Embryonic facial prominence (tissue), 1 donor: ENCODE results near the gene SLC9A3.

Experiments
- DNase-seq: peaks from one replicate; pipeline ENCODE4 v3.0.0-alpha.2; 2016; ENCODE audit errors: extremely low spot score

SLC9A3 gene

DNA sequence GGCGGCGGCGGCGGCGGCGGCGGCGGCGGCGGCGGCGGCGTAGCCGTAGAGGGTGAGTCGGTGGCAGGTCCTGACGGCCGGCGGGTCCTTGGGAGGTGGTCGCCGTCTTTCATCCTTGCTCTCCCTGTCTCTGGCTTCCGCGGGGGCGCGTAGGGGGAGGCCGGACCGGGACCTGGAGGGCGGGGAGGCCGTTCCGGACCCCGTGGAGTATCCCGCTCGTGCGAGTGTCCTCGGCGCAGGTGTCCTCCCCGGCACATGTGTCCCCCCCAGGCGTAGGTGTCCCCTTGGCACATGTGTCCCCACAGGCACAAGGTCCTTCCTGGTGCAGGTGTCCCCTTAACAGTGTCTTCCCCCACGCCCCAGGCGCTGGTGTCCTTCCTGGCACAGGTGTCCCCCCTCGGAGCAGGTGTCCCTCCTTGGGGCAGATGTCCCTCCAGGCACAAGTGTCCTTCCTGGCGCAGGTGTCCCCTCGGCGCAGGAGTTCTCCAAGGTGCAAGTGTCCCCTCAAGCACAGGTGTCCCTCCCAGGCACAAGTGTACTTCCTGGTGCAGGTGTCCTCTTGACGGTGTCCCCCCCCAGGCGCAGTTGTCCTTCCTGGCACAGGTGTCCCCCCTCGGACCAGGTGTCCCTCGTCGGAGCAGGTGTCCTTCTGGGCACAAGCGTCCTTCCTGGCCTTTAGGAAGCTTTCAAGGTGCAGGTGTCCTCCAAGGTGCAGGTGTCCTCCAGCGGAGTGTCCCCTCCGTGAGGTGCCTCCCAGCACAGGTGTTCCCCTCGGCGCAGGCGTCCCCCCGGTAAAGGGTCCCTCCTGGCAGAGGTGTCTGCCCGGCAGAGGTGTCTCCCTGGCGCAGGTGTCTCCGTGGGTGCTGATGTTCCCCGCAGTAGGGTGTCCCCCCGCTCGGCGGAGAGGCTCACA is 80.8 kb downstream of the SLC9A3 start:
- DNase-seq: no peak

- DNase-seq: no peak
These were observed 81.7 kb downstream of the SLC9A3 start, which contains the start of gene EXOC3 for GRCh38 chr5:442335-443238. Gene EXOC3, plus strand, starts transcription at chr5:443176. Its CDS starts 3,030 bp downstream, at chr5:446206.

DNA sequence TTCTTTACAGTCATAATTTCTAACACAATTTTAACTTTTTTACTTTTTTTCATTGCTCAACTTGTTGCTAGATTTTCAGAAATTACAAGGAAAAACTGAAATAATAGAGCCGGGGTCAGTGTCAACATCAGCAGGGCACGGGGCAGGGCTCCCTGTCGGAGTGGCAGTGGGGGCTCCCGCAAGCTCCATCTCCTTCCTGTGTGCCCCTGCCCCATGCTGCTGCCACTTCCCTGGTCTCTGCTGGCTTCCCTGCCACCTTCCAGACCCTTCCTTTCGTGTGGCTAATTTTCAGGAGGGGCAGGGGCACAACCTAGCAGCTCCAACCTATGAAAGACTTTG is 82.3 kb downstream of the SLC9A3 start:
- no peak for DNase-seq

DNA sequence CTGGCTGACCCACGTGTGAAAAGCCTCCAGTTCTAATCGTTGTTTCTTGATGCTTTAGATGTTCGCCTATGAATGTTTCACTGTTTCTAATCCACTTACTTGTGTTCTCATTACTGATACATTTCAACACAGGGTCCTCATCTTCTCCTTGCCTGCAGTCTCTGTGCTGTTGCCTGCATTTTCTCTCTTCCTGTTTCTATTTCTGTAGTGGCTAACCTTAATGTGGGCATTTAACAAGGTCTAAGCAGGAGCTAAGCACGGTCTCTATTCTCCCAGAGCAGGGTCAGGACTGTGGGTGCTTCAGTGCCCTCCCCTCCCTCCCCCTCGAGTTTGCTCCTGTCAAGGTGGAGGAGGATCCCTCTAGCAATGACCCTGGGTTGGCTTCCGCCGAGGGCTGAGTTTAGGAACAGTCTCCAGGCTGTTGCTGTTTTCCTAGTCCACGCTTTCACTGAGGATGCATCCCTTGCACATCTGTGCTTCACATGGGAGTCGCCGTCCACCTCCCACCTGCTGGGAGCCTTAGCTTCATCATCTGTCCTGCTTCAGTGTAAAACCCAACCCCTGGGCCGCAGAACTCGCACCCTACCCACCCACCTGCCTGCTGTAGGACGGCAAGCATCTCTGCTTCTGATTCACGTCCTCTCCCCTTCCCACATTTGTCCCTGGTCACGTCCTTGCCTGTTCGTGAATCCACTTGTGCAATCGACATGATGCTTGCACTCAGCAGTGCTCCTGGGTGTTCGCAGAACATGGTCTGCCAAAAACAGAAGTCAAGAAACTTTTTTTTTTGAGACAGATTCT is 83.6 kb downstream of the SLC9A3 start:
- no peak for DNase-seq

DNA sequence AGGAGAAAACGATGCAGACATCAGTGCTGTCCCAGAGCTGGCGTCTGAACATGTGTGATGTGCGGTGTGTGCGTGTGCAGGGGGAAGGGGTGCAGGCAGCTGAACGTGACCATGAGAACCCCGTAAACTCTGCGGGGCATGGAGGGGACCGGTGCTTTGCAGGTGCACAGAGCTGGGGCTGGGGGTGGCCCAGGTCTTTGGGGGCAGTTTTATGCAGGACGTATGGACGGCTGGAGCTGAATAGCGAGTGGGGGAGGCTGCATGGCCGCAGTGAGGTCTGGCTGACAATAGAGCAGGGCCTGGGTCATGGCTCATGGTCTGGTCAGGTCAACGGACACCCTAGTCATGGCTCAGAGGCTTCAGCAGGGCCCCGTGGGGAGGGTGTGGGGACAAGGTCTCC is 84.6 kb downstream of the SLC9A3 start:
- no peak for DNase-seq

GRCh38 chr5:439181-439580 is 85.1 kb downstream of the SLC9A3 start:
- DNase-seq: no peak

- DNase-seq: no peak
These were observed 85.7 kb downstream of the SLC9A3 start for GRCh38 chr5:438481-438981.

- DNase-seq: no peak
These were observed 86.9 kb downstream of the SLC9A3 start for GRCh38 chr5:437281-437771.

DNA sequence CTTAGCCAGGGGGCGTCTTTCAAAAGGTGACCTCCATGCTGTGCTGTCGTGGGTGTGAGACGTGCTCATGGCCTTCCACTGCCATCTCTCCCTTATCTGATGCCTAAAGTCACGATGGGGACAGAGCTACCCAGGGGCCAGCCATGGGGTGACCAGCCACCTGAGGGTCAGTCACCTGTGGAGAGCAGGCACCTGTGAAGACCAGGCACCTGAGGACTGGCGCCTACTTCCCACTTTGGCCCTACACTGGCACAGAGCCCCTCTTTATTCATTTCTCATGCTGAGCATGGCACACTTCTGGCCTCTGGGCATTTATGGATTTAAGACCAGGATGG is 87.6 kb downstream of the SLC9A3 start:
- DNase-seq: no peak

DNA sequence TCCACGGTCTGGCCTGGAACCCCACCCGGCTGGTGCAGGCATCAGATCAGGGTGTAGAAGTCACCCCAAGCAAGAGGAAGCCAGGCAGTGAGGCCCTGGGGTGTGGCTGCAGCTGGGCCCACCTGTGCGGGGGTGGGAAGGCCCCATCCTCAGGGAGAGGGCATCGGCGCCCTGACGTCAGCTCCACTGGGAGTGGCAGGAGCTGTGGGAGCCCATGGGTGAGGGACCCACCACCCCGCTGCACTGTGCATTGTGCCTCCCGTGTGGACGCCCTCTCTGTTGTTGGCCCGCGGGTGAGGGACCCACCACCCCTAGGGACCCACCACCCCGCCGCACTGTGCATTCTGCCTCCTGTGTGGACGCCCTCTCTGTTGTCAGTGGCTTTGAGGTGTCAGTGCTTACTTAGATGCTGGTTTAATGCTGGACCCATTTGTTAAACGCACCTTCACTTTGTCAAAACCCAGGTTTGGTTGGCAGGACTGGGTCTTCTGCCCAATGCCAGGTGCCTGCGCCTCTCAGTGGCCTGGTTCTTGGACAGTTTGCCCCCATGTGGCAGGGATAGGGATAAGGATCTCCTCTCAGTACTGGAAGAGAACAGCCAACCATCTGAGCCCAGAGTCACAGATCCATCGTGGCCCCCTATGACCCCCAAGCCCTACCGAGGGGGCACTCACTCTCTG is 88.1 kb downstream of the SLC9A3 start:
- DNase-seq: no peak

- DNase-seq: no peak
These were observed 89.0 kb downstream of the SLC9A3 start for GRCh38 chr5:435156-435790.

GRCh38 chr5:434443-435146 is 89.7 kb downstream of the SLC9A3 start:
- no peak for DNase-seq

GRCh38 chr5:433836-434235 is 90.4 kb downstream of the SLC9A3 start:
- no peak for DNase-seq

DNA sequence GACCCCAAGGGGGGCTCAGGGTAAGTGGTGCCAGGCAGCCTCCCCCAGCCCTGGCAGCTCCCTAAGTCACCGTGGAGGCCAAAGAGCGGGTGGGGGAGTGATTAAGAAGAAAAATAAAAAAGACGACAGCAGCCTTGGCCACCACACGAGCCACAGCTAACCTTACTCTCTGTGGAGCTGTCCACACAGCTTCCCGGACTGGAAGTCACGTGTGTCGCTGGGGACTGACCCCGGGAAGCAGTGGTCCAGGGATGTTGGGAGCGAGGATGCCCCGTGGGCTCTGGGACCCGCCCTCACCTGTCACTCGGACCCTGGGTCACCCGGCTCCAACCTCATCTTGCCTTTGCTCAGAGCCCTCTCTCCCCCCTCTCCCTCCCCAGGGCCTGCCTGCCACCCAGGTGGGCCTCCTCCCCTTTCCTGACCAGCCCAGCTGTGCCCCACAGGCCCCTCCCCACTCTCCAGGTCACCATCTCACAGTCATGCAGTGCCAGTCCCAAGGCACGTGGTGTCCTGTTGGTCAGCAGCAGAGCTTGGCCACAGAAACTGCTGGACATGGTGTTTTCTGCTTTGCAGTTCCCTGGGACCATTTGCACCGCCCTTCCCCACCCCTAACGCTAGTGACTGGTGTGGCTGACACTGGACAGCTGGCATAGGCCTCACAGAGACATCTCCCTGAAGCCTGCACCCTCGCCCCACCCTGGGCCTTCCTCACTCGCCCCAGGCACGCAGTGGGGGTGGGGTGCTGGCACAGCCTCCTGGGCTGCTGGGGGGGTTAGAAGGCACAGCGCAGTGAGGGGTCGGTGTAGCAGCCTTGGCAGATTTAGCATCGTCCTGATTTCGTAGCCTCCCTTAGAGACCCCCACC is 91.1 kb downstream of the SLC9A3 start:
- DNase-seq: no peak

- no peak for DNase-seq
These were observed 91.9 kb downstream of the SLC9A3 start for GRCh38 chr5:432201-432927.

- no peak for DNase-seq
These were observed 92.6 kb downstream of the SLC9A3 start for GRCh38 chr5:431711-432050.

DNA sequence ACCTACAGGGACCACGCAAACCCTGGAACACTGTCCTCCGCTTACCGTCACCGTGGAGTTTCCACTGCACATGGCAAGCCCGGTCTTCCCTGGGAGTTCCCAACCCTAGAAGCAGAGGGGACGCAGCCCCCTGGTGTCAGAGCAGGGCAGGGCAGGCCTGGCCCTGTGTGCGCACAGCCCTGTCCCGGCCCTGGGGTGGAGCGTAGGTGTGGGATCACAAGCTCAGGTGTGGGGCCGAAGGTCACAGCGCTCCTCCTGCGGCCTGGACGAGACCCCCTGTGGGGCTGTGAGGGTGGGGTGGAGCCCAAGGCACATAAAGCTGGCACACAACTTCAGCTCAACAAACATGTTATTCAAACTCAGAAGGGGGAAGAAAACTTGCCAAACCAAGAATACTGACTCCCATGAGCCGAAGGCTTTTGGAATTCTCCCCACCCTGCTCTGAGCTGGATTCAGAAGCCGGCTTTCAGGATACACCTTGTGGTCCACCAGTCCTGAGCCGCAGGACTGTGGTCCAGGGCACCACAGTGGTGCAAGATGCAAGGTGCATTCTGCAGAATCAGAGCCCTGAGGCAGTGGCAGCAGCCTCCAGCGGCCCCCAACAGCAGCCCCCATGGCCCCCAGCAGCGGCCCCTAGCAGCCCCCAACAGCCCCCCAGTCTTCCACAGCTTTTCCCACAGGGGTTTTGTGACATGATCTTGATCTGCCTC is 93.1 kb downstream of the SLC9A3 start:
- no peak for DNase-seq
